Kasumi-1 (cell line): ENCODE data around the gene REC8.

Experiments
- DNase-seq, 2 experiments: peaks; one replicate each; lab custom pipeline; 2025; lab: John Stamatoyannopoulos, UW

The REC8 gene

GRCh38 chr14:24159777-24160498 is 11.9 kb upstream of the REC8 start:
- no peak for DNase-seq

- DNase-seq = no peak
These were observed 11.4 kb upstream of the REC8 start for GRCh38 chr14:24160499-24160849.

- peak; percentile 96 to 97 for DNase-seq
These were observed 10.8 kb upstream of the REC8 start, which contains the start of gene IRF9 for GRCh38 chr14:24160850-24161804. Gene IRF9 (plus strand): TSS chr14:24161265. CDS start chr14:24162145, 880 bp downstream.

GRCh38 chr14:24162093-24162492 is 9.8 kb upstream of the REC8 start:
- no peak for DNase-seq

- DNase-seq = no peak
These were observed 7.3 kb upstream of the REC8 start for GRCh38 chr14:24164518-24164991.

- DNase-seq = no peak
These were observed 6.1 kb upstream of the REC8 start for GRCh38 chr14:24165785-24166184.

GRCh38 chr14:24167469-24168114 is 4.3 kb upstream of the REC8 start:
- DNase-seq = peak; percentile 3 to 32

- DNase-seq = no peak
These were observed 481 bp downstream of the REC8 start for GRCh38 chr14:24172261-24172860.

- DNase-seq = no peak
These were observed 996 bp downstream of the REC8 start for GRCh38 chr14:24172871-24173281.

GRCh38 chr14:24176599-24176998 is 4.7 kb downstream of the REC8 start:
- no peak for DNase-seq

- no peak for DNase-seq
These were observed 5.4 kb downstream of the REC8 start for GRCh38 chr14:24177041-24177825.

GRCh38 chr14:24177891-24178290 is 6.0 kb downstream of the REC8 start:
- DNase-seq = no peak

GRCh38 chr14:24178399-24179178 is 6.7 kb downstream of the REC8 start:
- no peak for DNase-seq

- DNase-seq = no peak
These were observed 7.5 kb downstream of the REC8 start for GRCh38 chr14:24179294-24179960.

- DNase-seq = no peak
These were observed 8.3 kb downstream of the REC8 start for GRCh38 chr14:24179961-24180796.

- no peak for DNase-seq
These were observed 9.6 kb downstream of the REC8 start for GRCh38 chr14:24181371-24182077.

- no peak for DNase-seq
These were observed 10.4 kb downstream of the REC8 start for GRCh38 chr14:24182110-24182882.
